ENCODE data around the gene PIK3C2G. TPM values are rescaled to one million over a fixed set of nuclear protein-coding genes. Genes with fewer than 3 reads are reported as not detected.

PIK3C2G gene
- total RNA-seq, 1 experiment from 2014 or later: not detected

- DNase-seq (ENCODE audit: low read depth, low spot score) (no peak), ATAC-seq (no peak)
- Histone ChIP-seq H3K4me3 (ENCODE audit: low read depth in 2 of 2, low read length in 2 of 2) (no peak overlapping the region), H3K36me3 (ENCODE audit: control insufficient read depth, insufficient read depth, low read length) (no peaks in the 10 kb centered on the region), H3K4me1 (ENCODE audit: control insufficient read depth, insufficient read depth, low read length) (no peaks in the 10 kb centered on the region), H3K27ac (ENCODE audit: low read length) (no peak overlapping the region), H3K9me3 (ENCODE audit: control insufficient read depth, insufficient read depth, low read depth, low read length) (no peaks in the 10 kb centered on the region), H3K27me3 (ENCODE audit: control insufficient read depth, insufficient read depth, low read length) (no peaks in the 10 kb centered on the region)
- TF ChIP-seq CTCF (IDR thresholded peaks at IDR 0.05): no peak
- TF ChIP-seq POLR2AphosphoS5 (IDR thresholded peaks at IDR 0.05; ENCODE audit: low read depth, low read length): no peak
- no peak for TF ChIP-seq REST (IDR thresholded peaks at IDR 0.05; ENCODE audit: insufficient read depth in 1 of 2, low read depth in 2 of 2, low read length in 1 of 2)
- TF ChIP-seq SIN3A (IDR thresholded peaks at IDR 0.05; ENCODE audit: borderline replicate concordance, insufficient read depth, low read depth, low read length): no peak
- TF ChIP-seq TCF7L2 (IDR thresholded peaks at IDR 0.05; ENCODE audit: low read depth, low read length): no peak
- in situ Hi-C loops (cut with HindIII; ENCODE audit: low pct_unique_long_range_greater_than_20kb, low sequenced_read_pairs): no loop called here
- CTCF ChIA-PET: no interaction called here
- BruUV-seq (replicated peaks): no TSS peak
- intact Hi-C loops (cut with micrococcal nuclease; ENCODE audit: unreplicated experiment): no loop called here
- POLR2A ChIA-PET: no interaction called here
These were observed 79.5 kb downstream of the PIK3C2G start for GRCh38 chr12:18340786-18341185.

DNA sequence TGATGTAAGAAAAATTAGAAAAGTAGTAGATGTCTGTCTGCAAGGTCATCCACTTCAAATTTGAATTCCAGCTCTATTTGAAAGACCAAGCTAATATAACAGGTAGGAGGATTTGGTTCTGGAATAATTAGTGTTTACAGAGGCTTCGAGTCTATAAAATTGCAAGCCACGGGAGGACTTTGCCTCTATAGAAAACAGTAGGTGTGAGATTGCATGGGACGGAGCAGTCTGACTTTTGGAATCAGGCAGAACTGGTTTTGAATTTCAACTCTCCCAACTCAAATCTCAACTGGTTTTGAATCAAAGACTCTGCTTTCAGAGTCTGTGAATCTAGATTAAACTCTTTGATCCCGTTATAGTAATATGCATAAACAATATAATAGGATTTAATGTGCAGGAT is 82.4 kb downstream of the PIK3C2G start:
- H3K27me3 ChIP-seq (ENCODE audit: control insufficient read depth, insufficient read depth, low read length): no peaks in the 10 kb centered on the region
- in situ Hi-C loops (cut with HindIII; ENCODE audit: low pct_unique_long_range_greater_than_20kb, low sequenced_read_pairs): no loop called here
- H3K4me1 ChIP-seq (ENCODE audit: control insufficient read depth, insufficient read depth, low read length): no peaks in the 10 kb centered on the region
- H3K9me3 ChIP-seq (ENCODE audit: control insufficient read depth, insufficient read depth, low read depth, low read length): no peaks in the 10 kb centered on the region
- H3K27ac ChIP-seq (ENCODE audit: low read length): no peak overlapping the region
- CTCF ChIA-PET: no interaction called here
- no peak for TF ChIP-seq CTCF (IDR thresholded peaks at IDR 0.05)
- no peak for TF ChIP-seq SIN3A (IDR thresholded peaks at IDR 0.05; ENCODE audit: borderline replicate concordance, insufficient read depth, low read depth, low read length)
- no peak for TF ChIP-seq POLR2AphosphoS5 (IDR thresholded peaks at IDR 0.05; ENCODE audit: low read depth, low read length)
- no peak for TF ChIP-seq TCF7L2 (IDR thresholded peaks at IDR 0.05; ENCODE audit: low read depth, low read length)
- BruUV-seq (replicated peaks): no TSS peak
- no peak overlapping the region for H3K4me3 ChIP-seq (ENCODE audit: low read depth in 2 of 2, low read length in 2 of 2)
- no peak for ATAC-seq
- POLR2A ChIA-PET: no interaction called here
- no peaks in the 10 kb centered on the region for H3K36me3 ChIP-seq (ENCODE audit: control insufficient read depth, insufficient read depth, low read length)
- intact Hi-C loops (cut with micrococcal nuclease; ENCODE audit: unreplicated experiment): no loop called here
- DNase-seq (ENCODE audit: low read depth, low spot score): no peak
